ENCODE results near the gene ATP6V1C2. TPM values are rescaled to one million over a fixed set of nuclear protein-coding genes. Genes with fewer than 3 reads are reported as not detected.

The ATP6V1C2 gene
- total RNA-seq, 1 donor from 2014 or later = not detected

GRCh38 chr2:10764896-10765295, 43.5 kb downstream of the ATP6V1C2 start:
- no peak overlapping the region for H3K4me3 ChIP-seq (ENCODE audit: low read depth, low read length)
- TF ChIP-seq, protein P1, sequence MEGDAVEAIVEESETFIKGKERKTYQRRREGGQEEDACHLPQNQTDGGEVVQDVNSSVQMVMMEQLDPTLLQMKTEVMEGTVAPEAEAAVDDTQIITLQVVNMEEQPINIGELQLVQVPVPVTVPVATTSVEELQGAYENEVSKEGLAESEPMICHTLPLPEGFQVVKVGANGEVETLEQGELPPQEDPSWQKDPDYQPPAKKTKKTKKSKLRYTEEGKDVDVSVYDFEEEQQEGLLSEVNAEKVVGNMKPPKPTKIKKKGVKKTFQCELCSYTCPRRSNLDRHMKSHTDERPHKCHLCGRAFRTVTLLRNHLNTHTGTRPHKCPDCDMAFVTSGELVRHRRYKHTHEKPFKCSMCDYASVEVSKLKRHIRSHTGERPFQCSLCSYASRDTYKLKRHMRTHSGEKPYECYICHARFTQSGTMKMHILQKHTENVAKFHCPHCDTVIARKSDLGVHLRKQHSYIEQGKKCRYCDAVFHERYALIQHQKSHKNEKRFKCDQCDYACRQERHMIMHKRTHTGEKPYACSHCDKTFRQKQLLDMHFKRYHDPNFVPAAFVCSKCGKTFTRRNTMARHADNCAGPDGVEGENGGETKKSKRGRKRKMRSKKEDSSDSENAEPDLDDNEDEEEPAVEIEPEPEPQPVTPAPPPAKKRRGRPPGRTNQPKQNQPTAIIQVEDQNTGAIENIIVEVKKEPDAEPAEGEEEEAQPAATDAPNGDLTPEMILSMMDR (conservative IDR thresholded peaks at IDR 0.05; ENCODE audit: low read depth, low read length) = no peak
- DNase-seq (ENCODE audit: low read depth) = no peak

GRCh38 chr2:10765461-10765860, 44.0 kb downstream of the ATP6V1C2 start:
- H3K4me3 ChIP-seq (ENCODE audit: low read depth, low read length) = no peak overlapping the region
- no peak for DNase-seq (ENCODE audit: low read depth)
- TF ChIP-seq, protein P1 (conservative IDR thresholded peaks at IDR 0.05; ENCODE audit: low read depth, low read length) = no peak

- TF ChIP-seq, protein P1 (conservative IDR thresholded peaks at IDR 0.05; ENCODE audit: low read depth, low read length) = no peak
These were observed 44.5 kb downstream of the ATP6V1C2 start for GRCh38 chr2:10765914-10766313.

GRCh38 chr2:10768063-10768507, 46.7 kb downstream of the ATP6V1C2 start:
- TF ChIP-seq, protein P1 (conservative IDR thresholded peaks at IDR 0.05; ENCODE audit: low read depth, low read length) = no peak
- DNase-seq (ENCODE audit: low read depth) = no peak

More at GRCh38 chr2:10765914-10766313, 44.5 kb downstream of the ATP6V1C2 start:
- H3K4me3 ChIP-seq (ENCODE audit: low read depth, low read length) = no peak overlapping the region
- DNase-seq (ENCODE audit: low read depth) = no peak

DNA sequence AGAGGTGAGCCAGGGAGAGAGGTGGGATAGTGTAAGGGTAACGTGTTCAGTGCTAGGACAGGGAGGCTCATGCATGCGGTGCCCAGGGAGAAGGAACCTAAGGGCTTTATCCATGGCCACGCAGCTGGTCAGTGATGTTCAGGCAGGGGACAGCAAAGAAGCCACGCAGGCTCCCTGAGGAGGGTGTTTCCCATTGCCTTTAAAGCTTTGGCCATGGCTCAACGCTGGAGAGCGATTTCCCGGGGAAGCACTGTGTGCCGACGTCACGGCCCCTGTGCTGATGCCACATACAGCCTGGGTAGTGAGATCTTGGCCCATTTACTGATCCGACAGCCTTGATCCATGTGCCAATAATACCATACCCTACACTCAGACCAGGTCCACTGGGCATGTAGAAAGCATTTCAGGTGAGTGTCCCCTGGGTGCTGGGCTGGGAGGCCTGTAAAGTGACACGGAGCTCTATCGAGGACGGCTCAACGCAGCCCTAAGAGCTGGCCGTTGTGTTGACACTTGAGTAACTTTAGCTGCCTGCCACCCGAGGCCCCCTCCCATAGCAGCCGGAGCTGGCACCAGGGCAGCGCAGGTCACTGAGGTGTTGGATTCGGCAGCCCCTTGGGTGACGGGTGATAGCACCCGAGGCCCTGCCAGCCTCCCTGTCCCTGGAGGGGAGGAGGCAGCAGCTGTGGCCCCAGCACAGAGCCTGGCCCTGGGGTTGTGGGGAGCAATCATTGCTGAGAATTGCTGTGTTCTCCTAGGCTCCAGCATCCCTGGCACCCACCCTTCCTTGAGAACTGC, 49.7 kb downstream of the ATP6V1C2 start:
- TF ChIP-seq, protein P1 (conservative IDR thresholded peaks at IDR 0.05; ENCODE audit: low read depth, low read length) = no peak
- no peak for DNase-seq (ENCODE audit: low read depth)
- H3K4me3 ChIP-seq (ENCODE audit: low read depth, low read length) = no peak overlapping the region

More at GRCh38 chr2:10768063-10768507, 46.7 kb downstream of the ATP6V1C2 start:
- H3K4me3 ChIP-seq (ENCODE audit: low read depth, low read length) = no peak overlapping the region

GRCh38 chr2:10771786-10772185, 50.4 kb downstream of the ATP6V1C2 start:
- TF ChIP-seq, protein P1 (conservative IDR thresholded peaks at IDR 0.05; ENCODE audit: low read depth, low read length) = no peak
- DNase-seq (ENCODE audit: low read depth) = no peak
- no peak overlapping the region for H3K4me3 ChIP-seq (ENCODE audit: low read depth, low read length)
